Right forelimb (tissue), 1 donor: ENCODE results near the gene SLC17A3.

ENCODE experiments used
- DNase-seq: peaks from one replicate; pipeline ENCODE4 v3.0.0-alpha.2; 2018

Gene SLC17A3

GRCh38 chr6:25835442-25836283, 38.4 kb downstream of the SLC17A3 start:
- DNase-seq: no peak

DNA sequence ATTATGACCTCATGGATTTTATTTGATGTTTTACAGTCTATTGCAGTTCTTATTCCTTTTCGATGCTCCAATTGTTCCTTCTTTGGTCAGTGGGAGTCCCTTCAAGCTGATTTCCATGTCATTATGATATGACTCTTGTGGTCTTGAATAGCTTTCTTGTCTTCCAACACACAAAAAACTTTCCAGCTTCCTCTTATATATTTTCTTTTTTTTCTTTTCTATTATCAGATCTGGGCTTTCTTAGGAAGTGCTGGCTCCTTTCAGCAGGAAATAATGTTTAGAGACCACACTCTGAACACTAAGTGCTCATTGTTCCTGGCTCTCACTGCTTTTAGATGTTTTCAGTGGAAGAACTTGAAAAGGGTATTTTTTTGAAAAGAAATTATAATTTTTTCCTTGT, 39.1 kb downstream of the SLC17A3 start:
- no peak for DNase-seq

DNA sequence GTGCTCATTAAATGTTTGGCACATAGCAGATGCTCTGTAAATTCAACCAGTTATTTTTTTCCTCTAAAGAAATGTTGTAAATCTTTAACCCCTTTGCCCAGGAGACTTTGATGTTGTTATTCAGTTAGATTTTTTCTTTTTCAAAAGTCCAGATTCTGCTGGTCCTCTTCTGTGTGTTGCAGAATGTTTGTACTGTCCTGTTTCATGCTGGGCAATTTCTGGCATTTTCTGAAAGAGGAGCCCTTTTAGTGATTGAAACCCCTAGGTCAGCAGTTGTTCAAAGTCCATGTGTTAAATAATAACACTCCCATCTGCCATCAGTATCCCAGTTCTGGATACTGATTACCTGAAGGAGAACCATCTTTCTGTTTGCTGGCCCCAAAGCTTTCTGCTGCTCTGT, 40.9 kb downstream of the SLC17A3 start:
- no peak for DNase-seq

GRCh38 chr6:25832670-25833069, 41.4 kb downstream of the SLC17A3 start:
- no peak for DNase-seq

DNA sequence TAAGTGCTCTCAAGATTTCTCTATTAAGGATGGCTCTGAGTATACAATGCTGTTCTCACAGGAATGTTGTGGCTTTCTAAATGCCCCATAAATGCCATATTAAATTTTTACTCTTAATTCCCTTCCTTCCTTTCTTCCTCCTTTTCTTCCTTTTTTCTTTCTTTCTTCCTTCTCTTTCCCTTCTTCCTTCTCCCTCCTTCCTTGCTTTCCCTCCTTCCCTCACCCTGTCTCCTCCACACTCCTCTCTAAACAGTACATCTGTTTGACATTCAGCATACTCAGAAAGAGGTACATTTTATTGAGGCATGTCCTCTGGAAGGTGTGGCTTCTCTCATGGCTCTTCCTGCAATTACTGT, 41.8 kb downstream of the SLC17A3 start:
- no peak for DNase-seq

GRCh38 chr6:25831532-25832306, 42.3 kb downstream of the SLC17A3 start, which contains the start of gene SLC17A1:
TSS of gene SLC17A1 (minus strand) at chr6:25832052. CDS start at chr6:25830557, 1,495 bp downstream.
- DNase-seq: no peak

DNA sequence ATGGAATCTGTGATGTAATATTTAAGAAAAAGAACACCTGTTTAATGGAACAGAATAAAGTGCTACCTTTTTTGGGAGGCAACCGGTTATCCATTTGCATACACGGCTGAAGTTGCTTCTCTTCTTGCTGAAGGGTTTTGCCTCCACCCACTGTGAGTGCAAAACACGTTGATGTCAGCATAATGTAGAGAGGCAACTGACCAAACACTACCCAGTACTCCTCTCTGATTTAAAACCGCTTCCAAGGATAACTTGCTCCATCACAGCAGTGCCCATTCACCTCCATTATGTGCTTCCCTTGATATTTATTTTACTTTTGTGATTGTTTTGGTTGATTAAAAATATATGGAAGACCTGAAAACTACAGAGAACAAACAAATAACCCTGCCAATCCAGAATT, 43.6 kb downstream of the SLC17A3 start:
- DNase-seq: no peak

DNA sequence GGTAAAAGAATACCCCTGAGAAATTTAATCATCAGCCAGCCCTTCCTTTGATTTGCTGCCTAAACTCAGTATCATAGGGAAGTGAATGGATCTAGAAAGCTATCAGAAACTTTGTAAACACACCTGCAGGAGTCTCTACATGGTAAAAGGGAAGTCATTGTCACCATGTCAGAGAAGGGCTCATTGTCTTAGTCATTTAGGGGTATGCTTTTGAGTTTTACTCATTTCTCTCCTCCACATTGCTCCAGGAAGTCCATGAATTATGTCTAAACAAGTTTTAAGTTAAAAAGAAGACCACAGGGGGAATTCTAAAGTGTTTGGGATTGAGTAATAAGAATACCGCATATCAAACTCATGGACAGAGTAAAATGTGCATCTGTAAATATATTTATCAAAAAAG, 44.7 kb downstream of the SLC17A3 start:
- DNase-seq: no peak

GRCh38 chr6:25821341-25821740, 52.7 kb downstream of the SLC17A3 start:
- no peak for DNase-seq

- no peak for DNase-seq
Measured at GRCh38 chr6:25816252-25816651, 57.8 kb downstream of the SLC17A3 start.

DNA sequence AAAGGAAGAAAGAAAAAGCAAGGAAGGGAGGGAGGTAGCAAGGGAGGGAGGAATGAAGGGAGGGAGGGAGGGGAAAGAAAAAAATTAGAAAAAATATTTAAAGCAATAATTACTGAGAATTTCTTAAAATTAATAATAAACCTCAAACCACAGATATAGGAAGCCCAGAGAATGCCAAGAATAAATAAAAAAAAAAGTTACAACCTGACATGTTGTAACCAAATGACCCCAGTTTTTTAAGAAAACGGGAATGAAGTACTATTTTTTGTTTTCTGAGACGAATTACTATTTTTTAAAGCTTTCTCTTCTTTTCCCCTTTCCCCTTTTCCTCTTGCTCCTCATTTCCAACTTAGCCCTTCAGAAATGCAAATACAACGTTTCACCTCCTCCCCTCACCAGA, 58.8 kb downstream of the SLC17A3 start:
- DNase-seq: no peak

DNA sequence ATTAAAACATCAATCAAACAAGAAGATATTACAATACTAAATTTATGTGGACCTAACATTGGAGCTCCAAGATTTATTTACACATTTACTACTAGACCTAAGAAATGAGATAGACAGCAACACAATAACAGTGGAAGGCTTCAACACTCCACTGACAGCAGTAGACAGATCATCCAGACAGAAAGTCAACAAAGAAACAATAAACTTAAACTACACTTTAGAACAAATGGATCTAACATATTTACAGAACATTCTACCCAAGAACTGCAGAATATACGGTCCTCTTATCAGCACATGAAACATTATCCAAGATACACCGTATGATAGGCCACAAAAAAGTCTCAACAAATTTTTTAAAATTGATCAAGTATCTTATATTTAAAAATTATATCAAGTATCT, 69.2 kb downstream of the SLC17A3 start:
- no peak for DNase-seq

- no peak for DNase-seq
Measured at GRCh38 chr6:25801436-25801835, 72.6 kb downstream of the SLC17A3 start.
